Natural killer cell (primary cell): ENCODE data around the gene KRT85. TPM values are rescaled to one million over a fixed set of nuclear protein-coding genes. Genes with fewer than 3 reads are reported as not detected.

Experiments
- ATAC-seq, 3 donors: fragments of 150-1000 bp in 2 of 3; fragments of 200-7000 bp in 1 of 3; cut with Tn5 transposase; 1 replicate in 1 of 3; 2 replicates in 2 of 3; pipeline ENCODE4 v1.10.0; 2021; ENCODE audit warnings: mild to moderate bottlenecking in 2 of 3, moderate library complexity in 2 of 3
- DNase-seq, 2 donors: peaks; one replicate each; pipeline versions ENCODE4 v3.0.0 to v3.0.0-alpha.2; 2013 to 2021; ENCODE audit warnings: mixed read lengths in 1 of 2
- H3K27ac ChIP-seq: one replicate; pipeline ENCODE4 v1.5.1; 2013; ENCODE audit warnings: mild to moderate bottlenecking, low read length
- H3K27me3 ChIP-seq: one replicate; pipeline ENCODE4 v1.6.1; 2013; ENCODE audit warnings: low read length; ENCODE audit not compliant: control insufficient read depth, insufficient read depth
- H3K36me3 ChIP-seq: one replicate; pipeline ENCODE4 v1.6.1; 2013; ENCODE audit warnings: low read length; ENCODE audit not compliant: control insufficient read depth, insufficient read depth
- H3K4me1 ChIP-seq: one replicate; pipeline ENCODE4 v1.6.1; 2013; ENCODE audit warnings: low read length; ENCODE audit not compliant: control insufficient read depth, insufficient read depth
- H3K4me3 ChIP-seq: one replicate; pipeline ENCODE4 v1.5.1; 2013; ENCODE audit warnings: low read length
- H3K9me3 ChIP-seq: one replicate; pipeline ENCODE4 v1.6.1; 2013; ENCODE audit warnings: low read length; ENCODE audit not compliant: control insufficient read depth, insufficient read depth
- H3K27ac Mint-ChIP-seq, 2 donors: one replicate each; pipeline ENCODE4 v1.8.0; 2022; ENCODE audit warnings: mild to moderate bottlenecking in 2 of 2, mixed read lengths in 2 of 2, moderate library complexity in 1 of 2
- H3K27me3 Mint-ChIP-seq, 2 donors: one replicate each; pipeline ENCODE4 v1.8.0; 2022; ENCODE audit warnings: low read depth in 2 of 2, mixed read lengths in 2 of 2
- H3K36me3 Mint-ChIP-seq: one replicate; pipeline ENCODE4 v1.8.0; 2022; ENCODE audit warnings: mixed read lengths
- H3K4me1 Mint-ChIP-seq, 2 donors: one replicate each; pipeline ENCODE4 v1.8.0; 2022; ENCODE audit warnings: mixed read lengths in 2 of 2
- H3K4me3 Mint-ChIP-seq: one replicate; pipeline ENCODE4 v1.8.0; 2022; ENCODE audit warnings: mild to moderate bottlenecking, moderate library complexity, mixed read lengths
- H3K9me3 Mint-ChIP-seq, 2 donors: one replicate each; pipeline ENCODE4 v1.8.0; 2022; ENCODE audit warnings: mixed read lengths in 2 of 2
- CTCF ChIP-seq: fragments of 200-600 bp; IDR thresholded peaks from one replicate; pipeline ENCODE4 v1.8.0; 2022; ENCODE audit warnings: antibody characterized with exemption
- WGBS: methylation state at CpG from one replicate; pipeline ENCODE4 v1.1.7; 2013; ENCODE audit warnings: missing lambda C conversion rate; ENCODE audit not compliant: insufficient coverage; 5-methylcytosine and 5-hydroxymethylcytosine counted together
- intact Hi-C: fragments of 100-400 bp; cut with micrococcal nuclease; formaldehyde crosslinking; loops from one replicate; pipeline ENCODE4 v1.14.2; 2022
- total RNA-seq, 4 donors: library from RNA; stranded (reverse); fragments of 120-200 nt in 1 of 4; gene quantifications; one replicate each; pipeline versions ENCODE4 v1.2.3 to v1.2.4, GENCODE V29; 2013 to 2022

KRT85 gene
- total RNA-seq, 3 donors from 2014 or later (not counting 1 experiment from before 2014, with no cell fraction given) = not detected

DNA sequence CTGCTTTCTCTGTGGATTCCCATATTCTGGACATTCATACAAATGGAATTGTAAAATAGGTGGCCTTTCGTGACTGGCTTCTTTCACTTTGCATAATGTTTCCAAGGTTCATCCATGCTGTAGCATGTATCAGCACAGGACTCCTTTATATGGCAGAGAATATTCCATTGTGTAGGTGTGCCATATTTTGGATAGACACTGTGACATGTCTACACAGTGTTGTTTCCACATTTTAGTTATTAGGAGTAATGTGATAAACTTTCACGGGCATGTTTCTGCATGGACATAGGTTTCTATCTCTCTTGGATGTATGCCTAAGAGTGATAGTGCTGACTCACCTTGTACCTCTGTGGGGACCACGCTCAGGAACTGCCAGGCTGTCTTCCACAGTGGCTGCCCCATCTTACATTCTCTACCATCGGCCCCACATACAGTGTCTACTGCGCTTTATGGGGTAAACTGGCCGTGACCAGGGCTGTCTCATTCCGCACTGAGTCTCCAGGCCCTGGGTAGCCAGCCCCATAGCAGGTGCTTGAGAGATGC lies 25.3 kb upstream of the KRT85 start:
- Histone ChIP-seq H3K9me3 (no peaks in the 10 kb centered on the region), H3K4me1 (no peaks in the 10 kb centered on the region), H3K27ac (no peak overlapping the region), H3K27me3 (no peaks in the 10 kb centered on the region), H3K36me3 (no peaks in the 10 kb centered on the region), H3K4me3 (no peak overlapping the region)
- Mint-ChIP-seq H3K36me3 (no peaks in the 10 kb centered on the region), H3K9me3 (no peaks in the 10 kb centered on the region), H3K4me3 (no peak overlapping the region), H3K4me1 (no peaks in the 10 kb centered on the region), H3K27me3 (peaks cover 11 to 13% of the 10 kb centered on the region in 2 donors), H3K27ac (no peak overlapping the region)
- intact Hi-C loops = loop anchor here (5.0 kb wide), 1 partner anchor 485 kb away; no protein-coding TSS in a partner anchor
- no peak for TF ChIP-seq CTCF
- ATAC-seq (no peak), DNase-seq (no peak)
- WGBS = 85% methylated on average over 7 of the region's 7 CpGs

DNA sequence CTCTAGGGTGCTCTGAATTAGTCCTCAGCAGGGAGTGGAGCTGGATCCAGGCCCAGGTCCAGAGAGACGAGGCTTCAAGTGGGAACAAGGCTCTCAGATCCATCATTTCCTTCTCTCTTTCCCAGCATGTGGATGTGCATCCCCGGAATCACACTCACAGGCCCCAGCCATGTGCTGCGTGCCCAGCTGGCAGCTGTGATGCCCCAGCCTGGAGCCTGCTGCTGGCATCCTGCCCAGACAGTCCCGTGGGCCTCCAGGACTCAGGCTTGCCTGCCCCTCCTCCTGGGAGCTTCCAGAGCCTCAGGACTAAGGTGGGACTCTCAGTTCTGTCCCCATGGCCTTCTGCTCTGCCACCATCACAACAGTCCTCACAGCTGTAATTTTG lies 24.3 kb upstream of the KRT85 start:
- no peak for DNase-seq
- H3K4me3 ChIP-seq = no peak overlapping the region
- Mint-ChIP-seq H3K4me1 (no peaks in the 10 kb centered on the region), H3K27ac (no peak overlapping the region), H3K27me3 (peaks cover 1 to 10% of the 10 kb centered on the region in 2 donors), H3K9me3 (no peaks in the 10 kb centered on the region), H3K36me3 (no peaks in the 10 kb centered on the region), H3K4me3 (no peak overlapping the region)
- no peak for ATAC-seq
- H3K36me3 ChIP-seq = no peaks in the 10 kb centered on the region
- H3K27ac ChIP-seq = no peak overlapping the region
- H3K9me3 ChIP-seq = no peaks in the 10 kb centered on the region
- 79% methylated on average over 4 of the region's 4 CpGs for WGBS
- intact Hi-C loops = loop anchor here (5.0 kb wide), 1 partner anchor 486 kb away; no protein-coding TSS in a partner anchor
- no peak for TF ChIP-seq CTCF
- no peaks in the 10 kb centered on the region for H3K4me1 ChIP-seq
- H3K27me3 ChIP-seq = no peaks in the 10 kb centered on the region

GRCh38 chr12:52390739-52391617 lies 23.7 kb upstream of the KRT85 start:
- H3K9me3 ChIP-seq = no peaks in the 10 kb centered on the region
- H3K9me3 Mint-ChIP-seq = no peaks in the 10 kb centered on the region
- WGBS = 78% methylated on average over 11 of the region's 11 CpGs
- H3K4me3 Mint-ChIP-seq = no peak overlapping the region
- H3K27ac ChIP-seq = no peak overlapping the region
- peaks cover 0 to 10% of the 10 kb centered on the region in 2 donors for H3K27me3 Mint-ChIP-seq
- no peaks in the 10 kb centered on the region for H3K4me1 Mint-ChIP-seq
- no peak for TF ChIP-seq CTCF
- ATAC-seq = peak in 1 of 3 donors; percentile 30
- H3K36me3 ChIP-seq = no peaks in the 10 kb centered on the region
- H3K4me1 ChIP-seq = no peaks in the 10 kb centered on the region
- H3K27ac Mint-ChIP-seq = no peak overlapping the region
- DNase-seq = peak in 1 of 2 donors; percentile 39
- intact Hi-C loops = loop anchor here (5.0 kb wide), 1 partner anchor 486 kb away; no protein-coding TSS in a partner anchor
- H3K27me3 ChIP-seq = no peaks in the 10 kb centered on the region
- no peaks in the 10 kb centered on the region for H3K36me3 Mint-ChIP-seq
- no peak overlapping the region for H3K4me3 ChIP-seq
